Transverse colon (tissue), 4 donors: ENCODE data around the gene CNOT4.

Source experiments
- CTCF ChIP-seq, 5 experiments: fragments of 200-600 bp in 3 of 5; fragments of 450-650 bp in 2 of 5; sonication (generic) in 3 of 5; IDR thresholded peaks; 1 replicate in 2 of 5; 2 replicates in 3 of 5; pipeline ENCODE4 v1.5.1; 2016 to 2017; ENCODE audit warnings: antibody characterized with exemption in 5 of 5, inconsistent platforms in 3 of 5, mild to moderate bottlenecking in 2 of 5, moderate library complexity in 1 of 5
- EP300 ChIP-seq: sonication (generic); formaldehyde crosslinking; IDR thresholded peaks from one replicate; pipeline ENCODE4 v1.6.1; 2017; ENCODE audit warnings: antibody characterized with exemption, low read depth
- POLR2AphosphoS5 ChIP-seq, 3 donors: sonication (generic); formaldehyde crosslinking; IDR thresholded peaks; one replicate each; pipeline ENCODE4 v1.6.1; 2016; ENCODE audit warnings: antibody characterized with exemption in 3 of 3

- TF ChIP-seq CTCF (IDR thresholded peaks at IDR 0.05) (peak in 4 of 5 experiments; percentile 26 to 39 (median 31)), POLR2AphosphoS5 (IDR thresholded peaks at IDR 0.05) (no peak), EP300 (no peak)
These were observed 95.0 kb downstream of the CNOT4 start for GRCh38 chr7:135414850-135415439.
